Suppressor macrophage treated with lipopolysaccharide for 4 hours (primary cell): ENCODE results near the gene NPIPA1.
"Not testable (repeated sequence)": the region's sequence is repeated elsewhere in the genome, so short reads cannot be mapped to it uniquely, and the experiment has no call there.

Experiments
- DNase-seq: peaks from one replicate; pipeline ENCODE4 v3.0.0-alpha.2; 2020

NPIPA1 gene

DNA sequence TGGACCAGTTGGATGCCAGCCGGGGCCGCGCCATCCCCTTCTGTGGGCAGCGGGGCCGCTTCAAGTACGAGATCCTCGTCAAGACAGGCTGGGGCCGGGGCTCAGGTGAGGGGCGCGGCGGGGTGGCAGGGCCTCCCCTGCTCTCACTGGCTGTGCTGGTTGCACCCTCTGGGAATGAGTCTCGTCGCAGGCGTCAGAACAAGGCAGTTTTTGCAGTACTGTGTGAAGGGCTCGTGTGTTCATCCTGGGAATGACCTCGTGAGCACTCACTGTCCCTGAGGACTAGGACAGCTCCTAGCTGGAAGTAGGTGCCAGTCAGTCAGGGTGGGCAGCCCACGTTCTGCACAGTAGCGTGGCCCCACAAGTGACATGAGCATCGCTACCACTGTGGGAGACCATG lies 6.3 kb upstream of the NPIPA1 start:
- not testable (repeated sequence) for DNase-seq

DNA sequence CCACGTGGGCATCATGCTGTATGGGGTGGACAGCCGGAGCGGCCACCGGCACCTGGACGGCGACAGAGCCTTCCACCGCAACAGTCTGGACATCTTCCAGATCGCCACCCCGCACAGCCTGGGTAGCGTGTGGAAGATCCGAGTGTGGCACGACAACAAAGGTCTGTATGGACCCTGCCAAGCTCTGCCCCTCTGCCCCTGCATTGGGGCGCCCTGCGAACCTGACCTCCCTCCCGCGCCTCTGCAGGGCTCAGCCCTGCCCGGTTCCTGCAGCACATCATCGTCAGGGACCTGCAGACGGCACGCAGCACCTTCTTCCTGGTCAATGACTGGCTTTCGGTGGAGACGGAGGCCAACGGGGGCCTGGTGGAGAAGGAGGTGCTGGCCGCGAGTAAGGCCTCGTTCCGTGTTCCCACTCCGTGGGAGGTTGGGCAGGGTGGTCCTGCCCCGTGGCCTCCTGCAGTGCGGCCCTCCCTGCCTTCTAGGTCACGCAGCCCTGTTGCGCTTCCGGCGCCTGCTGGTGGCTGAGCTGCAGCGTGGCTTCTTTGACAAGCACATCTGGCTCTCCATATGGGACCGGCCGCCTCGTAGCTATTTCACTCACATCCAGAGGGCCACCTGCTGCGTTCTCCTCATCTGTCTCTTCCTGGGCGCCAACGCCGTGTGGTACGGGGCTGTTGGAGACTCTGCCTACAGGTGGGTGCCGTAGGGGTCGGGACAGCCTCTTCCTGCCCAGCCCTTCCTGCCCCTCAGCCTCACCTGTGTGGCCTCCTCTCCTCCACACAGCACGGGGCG lies 4.5 kb upstream of the NPIPA1 start:
- not testable (repeated sequence) for DNase-seq

DNA sequence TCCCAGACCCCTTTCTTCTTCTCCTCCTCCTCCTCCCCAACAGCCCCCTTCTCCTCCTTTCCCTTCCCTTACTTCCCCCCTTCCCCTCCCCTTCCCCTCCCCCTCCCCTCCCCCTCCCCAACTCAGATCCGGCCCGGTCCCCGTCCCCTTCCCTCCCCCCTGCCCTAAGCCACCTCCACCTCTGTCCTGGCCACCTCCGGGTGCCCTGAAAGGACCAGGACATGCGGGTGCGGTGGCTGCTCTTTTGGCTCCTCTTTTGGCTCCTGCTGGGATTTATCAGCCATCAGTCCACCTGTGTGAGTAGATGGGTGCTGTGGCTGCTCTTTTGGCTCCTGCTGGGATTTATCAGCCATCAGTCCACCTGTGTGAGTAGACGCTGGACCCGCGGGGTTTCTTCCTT lies 751 bp downstream of the NPIPA1 start:
- not testable (repeated sequence) for DNase-seq

DNA sequence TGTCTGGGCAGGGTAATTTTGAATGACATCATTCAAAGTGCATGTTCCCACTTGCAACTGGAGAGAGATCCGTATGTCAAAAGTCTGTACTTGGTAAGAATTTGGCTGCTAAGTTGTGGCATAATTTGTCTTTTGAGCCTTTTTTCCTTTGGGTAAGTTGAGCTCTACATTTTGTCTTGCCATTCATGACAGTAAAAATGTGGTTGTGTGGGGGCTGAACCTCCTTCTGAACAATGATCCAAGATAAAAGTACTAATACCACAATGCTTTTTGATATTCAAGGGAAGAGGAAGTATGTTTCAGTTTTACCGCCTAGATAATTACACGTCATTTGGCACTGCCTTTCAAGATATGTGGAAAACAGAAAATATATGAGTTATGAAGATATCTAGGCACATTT lies 5.4 kb downstream of the NPIPA1 start:
- DNase-seq: not testable (repeated sequence)

DNA sequence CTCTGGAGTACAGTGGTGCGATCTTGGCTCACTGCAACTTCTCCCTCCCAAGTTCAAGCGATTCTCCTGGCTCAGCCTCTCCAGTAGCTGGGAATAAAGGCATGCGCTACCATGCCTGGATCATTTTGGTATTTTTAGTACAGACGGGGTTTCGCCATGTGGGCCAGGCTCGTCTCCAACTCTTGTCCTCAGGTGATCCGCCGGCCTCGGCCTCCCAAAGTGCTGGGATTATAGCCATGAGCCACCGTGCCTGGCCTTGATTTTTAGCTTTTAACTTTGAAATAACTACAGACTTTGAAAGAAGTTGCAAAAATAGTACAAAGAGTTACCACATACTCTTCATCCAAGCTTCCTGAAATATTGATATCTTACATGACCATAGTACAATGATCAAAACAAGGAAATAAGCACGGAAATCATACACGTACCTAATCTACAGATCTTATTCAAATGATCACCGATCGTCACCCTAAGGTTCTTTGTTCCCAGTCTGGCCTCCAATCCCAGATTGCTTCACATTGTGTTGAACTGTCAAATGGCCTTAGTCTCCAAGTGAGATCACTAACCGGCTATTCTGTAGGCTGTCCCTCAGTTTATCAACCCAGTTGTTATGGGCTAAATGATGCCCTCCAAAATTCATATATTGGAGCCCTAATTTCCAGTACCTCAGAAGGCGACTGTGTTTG lies 18.4 kb downstream of the NPIPA1 start:
- DNase-seq: no peak

DNA sequence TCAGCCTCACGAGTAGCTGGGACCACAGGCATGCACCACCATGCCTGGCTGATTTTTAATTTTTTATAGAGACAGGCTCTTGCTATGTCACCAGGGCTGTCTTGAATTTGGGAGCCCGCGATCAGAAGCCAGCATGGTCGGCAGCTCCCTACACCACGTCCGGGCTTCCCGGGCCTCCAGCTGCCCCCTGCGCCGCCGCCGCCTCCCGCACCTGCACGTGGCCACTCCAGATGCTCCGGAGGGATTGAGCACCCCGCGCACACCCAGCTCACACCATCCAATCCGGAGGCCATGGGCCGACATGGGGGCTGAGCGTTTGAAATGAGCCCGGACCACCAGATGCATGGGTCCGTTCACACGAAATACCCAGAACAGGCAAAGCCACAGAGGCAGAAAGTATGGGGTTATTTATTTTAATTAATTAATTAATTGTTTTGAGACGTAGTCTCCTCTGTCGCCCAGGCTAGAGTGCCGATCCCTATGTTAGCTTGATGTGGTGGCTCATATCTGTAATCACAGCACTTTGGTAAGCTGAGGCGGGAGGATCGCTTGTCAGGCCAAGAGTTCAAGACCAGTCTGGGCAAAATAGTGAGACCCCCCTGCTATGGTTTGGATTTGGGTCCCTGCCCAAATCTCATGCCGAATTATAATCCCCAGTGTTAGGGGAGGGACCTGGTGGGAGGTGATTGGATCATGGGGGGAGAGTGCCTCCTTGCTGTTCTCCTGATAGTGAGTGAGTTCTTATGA lies 20.5 kb downstream of the NPIPA1 start:
- DNase-seq: no peak

DNA sequence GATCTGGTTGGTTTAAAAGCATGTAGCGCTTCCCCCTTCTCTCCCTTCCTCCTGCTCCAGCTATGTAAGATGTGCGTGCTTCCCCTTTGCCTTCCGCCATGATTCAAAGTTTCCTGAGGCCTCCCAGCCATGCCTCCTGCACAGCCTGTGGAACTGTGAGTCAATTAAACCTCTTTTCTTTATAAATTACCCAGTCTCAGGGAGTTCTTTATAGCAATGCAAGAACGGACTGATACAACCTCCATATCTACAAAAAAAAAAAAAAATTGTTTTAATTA lies 21.0 kb downstream of the NPIPA1 start:
- no peak for DNase-seq

DNA sequence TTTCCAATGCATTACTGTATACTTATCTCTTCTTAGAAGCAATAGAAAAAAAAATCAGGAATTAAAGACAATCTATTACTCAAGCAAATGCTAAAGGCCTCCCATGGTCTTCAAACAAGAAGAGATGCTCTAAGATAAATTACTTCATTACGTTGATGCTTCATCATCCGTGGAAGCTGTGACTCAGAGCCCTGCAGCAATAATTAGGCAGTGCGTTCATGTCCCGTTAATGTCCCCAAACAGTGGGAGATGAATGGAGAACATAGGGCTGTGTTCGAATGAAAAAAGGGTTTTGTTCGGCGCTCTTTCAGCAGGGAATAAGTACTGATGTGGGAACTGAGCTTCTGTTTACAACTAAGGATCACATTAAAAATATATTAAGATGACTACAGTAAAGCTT lies 21.7 kb downstream of the NPIPA1 start:
- no peak for DNase-seq

DNA sequence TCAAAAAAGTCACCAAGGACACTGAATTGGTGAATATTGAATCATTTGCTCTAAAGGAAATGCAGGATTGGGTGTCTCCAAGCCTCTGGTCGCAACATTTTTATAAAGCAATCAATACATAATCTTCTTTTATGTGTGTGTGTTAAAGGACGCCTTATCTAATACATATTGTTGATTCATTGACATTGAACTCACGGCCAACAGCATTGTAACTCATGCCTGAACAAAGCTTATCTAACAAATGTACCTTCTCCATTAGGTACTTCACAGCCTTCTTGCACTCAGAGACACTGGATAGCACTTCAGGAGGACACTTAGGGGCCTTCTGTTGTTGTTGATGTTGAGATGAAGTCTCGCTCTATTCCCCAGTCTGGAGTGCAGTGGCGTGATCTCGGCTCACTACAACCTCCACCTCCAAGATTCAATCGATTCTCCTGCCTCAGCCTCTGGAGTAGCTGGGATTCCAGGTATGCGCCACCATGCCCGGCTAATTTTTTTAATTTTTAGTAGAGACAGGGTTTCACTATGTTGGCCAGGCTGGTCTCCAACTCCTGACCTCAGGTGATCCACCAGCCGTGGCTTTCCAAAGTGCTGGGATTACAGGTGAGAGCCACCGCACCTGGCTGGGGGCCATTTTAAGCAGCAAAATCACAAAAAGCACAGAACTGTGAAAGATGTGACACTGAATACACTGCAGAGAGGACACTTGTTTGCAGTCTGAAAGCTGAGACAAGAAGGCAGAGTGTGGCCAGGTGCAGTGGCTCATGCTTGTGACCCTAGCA lies 24.4 kb downstream of the NPIPA1 start:
- no peak for DNase-seq

DNA sequence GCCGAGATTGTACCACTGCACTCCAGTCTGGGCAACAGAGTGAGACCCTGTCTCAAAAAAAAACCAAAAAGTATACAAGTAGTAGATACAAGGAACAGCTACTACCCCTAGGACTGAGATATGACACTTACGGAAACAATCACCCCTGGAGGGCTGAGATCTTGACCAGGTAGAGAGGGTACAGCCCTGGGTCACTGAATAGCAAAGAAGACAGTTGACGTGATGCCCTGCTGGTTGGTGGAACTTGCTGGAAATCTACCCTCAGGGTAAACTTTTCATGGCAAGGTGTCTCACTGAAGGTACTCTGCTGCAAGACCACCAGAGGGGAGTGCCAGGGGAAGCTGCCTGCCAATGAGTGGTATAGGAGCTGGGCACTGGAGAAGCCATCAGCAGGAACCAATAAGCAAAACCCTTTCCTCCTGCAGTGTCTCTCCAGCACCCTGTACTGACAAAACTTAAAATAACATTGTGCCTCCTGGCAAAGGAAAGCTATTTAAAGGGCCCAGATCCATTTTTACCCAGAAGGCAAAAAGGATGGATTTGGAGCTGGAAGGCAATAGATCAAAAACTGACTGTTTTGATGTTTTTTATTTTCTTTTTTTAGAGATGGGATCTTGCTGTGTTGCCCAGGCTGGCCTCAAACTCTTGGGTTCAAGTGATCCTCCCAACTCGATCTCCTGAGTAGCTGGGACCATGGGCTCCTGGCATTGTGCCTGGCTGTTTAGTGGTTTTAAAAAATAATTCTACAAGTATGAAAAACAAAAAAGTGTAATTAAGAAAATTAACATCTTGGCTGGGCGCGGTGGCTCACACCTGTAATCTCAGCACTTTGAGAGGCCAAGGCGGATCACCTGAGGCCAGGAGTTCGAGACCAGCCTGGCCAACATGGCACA lies 26.3 kb downstream of the NPIPA1 start:
- no peak for DNase-seq

DNA sequence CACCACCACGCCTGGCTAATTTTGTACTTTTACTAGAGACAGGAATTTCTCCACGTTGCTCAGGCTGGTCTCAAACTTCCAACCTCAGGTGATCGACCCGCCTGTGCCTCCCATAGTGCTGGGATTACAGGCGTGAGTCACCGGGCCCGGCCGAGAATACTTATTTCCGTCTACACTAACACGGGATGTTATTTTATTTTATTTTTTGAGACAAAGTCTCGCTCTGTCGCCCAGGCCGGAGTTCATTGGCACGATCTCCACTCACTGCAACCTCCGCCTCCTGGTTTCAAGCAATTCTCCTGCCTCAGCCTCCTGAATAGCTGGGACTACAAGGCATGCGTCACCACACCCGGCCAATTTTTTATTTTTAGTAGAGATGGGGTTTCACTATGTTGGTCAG lies 28.1 kb downstream of the NPIPA1 start:
- no peak for DNase-seq

DNA sequence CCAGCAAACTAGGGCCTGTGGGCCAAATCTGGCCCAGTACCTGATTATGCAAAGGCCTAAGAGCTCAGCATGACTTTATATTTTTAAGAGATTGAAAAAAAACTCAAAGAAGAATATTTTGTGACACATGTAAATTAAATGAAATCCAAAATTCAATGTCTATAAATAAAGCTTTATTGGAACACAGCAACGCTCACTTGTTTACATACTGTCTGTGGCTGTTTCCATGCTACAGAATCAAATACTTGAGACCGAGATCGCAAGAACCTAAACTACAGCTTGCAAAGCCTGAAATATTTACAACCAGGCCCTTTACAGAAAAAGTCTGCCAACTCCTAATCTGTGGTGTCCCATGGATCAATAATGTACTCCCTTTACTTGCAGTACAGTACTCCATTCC lies 32.6 kb downstream of the NPIPA1 start:
- not testable (repeated sequence) for DNase-seq

DNA sequence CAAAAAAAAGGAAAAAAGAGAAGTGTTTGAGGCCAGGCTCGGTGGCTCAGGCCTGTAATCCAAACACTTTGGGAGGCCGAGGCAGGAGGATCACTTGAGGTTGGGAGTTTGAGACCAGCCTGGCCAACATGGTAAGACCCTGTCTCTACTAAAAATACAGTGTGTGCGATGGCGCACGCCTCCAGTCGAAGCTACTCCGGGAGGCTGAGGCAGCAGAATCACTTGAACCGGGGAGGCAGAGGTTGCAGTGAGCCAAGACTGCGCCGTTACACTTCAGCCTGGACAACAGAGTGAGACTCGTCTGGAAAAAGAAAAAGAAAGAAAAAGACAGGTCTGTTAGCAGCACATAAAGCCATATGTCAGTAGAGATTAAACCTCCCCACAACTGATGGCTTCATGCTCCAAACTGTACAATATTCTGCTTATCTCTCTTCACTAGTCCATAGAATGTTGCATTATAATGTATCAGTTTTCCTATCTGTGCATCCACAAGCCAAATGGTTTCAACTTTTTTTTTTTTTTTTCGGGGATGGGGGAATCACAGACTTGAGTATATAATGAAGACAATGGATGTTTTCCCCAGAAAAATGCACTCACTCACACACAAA lies 34.5 kb downstream of the NPIPA1 start:
- not testable (repeated sequence) for DNase-seq

DNA sequence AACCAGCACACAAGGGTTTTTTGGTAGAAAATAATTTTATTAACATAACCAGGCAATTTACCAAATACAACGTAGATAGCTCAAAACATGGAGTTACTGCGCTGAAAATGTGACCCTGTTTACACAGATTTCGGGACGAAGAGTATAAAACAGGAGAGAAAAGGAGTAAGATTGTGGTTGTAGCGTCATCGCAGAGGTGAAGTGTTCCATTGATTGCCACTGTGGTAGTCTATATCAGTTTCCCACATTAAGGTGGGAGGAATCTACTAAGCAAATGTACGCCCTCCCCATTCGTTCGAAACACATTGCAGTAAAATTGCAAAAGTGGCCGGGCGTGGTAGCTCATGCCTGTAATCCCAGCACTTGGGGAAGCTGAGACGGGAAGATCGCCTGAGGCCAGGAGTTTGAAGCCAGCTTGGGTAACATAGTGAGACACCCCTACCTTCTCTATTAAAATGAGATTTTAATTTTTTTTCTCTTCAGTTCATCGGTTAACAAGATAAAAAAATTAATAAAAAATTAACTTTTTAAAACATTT lies 36.6 kb downstream of the NPIPA1 start:
- not testable (repeated sequence) for DNase-seq

DNA sequence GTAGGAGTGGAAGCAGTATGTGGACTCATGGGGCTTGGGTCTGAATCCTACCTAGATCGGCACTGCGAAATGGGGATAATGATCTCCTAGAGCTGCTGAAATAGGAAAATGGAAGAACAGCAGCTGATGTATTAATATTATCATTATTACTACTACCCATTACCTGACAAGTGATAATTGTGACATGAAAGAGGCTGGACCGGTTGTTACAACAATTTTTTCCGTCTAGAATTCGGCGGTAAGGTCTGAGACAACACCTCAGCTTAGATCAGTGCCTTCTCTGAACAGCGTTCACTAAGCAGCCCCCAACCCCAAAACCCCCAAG lies 37.0 kb downstream of the NPIPA1 start:
- not testable (repeated sequence) for DNase-seq

DNA sequence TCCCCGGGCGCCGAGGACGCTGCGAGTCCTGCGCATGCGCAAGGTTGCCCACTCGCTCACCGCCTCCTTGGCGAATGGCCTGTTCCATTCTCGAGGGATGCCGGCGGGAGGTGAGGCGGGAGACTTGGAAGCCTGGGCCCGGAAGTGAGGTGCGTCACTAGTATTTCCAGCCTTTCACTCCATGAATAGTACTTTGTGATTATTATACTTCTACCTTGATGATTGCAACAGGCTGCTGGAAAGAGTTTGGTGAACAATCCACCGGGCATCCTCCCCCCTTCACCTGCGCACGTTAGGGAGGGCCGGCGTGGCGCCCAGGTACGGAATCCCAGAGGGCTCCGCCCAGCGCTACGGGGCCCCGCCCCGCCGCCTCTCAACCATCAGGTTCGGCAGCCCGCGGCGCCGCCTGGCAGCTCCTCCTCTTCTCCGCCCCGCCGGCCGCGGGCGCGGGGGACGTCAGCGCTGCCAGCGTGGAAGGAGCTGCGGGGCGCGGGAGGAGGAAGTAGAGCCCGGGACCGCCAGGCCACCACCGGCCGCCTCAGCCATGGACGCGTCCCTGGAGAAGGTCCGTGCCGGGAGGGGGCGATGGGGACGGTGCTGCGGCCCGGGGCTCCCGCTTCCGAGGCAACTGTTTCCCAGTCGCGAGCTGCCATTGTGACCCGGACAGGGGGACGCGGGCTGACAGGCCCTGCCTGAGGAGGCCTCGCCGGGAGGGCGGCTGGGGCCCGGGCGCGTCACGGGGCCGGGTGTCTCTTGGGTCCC lies 37.6 kb downstream of the NPIPA1 start, which contains the start of gene PDXDC1:
TSS of gene PDXDC1 (plus strand) at position 371 of the 762 bp plus-strand sequence. CDS start at position 545, 174 bp downstream.
- DNase-seq: peak; percentile 96

DNA sequence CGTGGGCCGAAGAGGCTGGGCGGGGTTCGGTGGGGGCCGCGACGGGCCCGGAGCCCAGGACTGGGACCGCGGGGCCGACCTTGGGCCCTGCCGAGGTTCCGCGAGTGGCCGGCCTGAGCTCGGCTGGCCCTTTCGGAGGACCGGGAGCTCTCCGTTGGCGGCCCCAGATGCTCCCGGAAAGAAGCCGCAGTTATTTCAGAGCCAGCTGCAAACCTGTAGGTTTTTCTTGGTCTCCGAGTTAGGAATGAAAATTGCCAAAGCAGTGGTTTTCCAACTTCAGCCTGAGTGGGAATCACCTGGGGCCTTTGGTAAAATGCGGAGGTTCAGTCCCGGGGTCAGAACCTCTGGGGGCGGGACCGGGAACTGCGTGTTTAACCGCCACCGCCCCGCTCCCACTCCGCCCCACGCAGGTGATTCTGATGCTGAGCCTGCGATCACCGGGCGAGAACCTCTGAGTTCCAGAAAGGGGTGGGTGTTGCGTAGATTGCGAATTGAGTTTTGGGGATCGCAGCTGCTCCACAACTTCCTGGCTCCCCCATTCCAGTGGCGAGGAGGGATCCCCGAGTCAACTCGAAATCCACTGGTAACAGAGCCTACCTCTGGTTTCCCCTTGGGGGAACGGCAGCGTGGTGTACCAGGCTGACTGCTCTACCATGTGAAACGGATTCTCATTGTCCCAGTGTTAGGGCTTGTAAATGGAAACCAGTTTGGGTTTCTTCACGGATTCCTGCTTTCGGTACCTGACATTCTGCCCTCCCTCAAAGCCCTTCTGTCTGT lies 38.4 kb downstream of the NPIPA1 start:
- DNase-seq: peak; percentile 19

DNA sequence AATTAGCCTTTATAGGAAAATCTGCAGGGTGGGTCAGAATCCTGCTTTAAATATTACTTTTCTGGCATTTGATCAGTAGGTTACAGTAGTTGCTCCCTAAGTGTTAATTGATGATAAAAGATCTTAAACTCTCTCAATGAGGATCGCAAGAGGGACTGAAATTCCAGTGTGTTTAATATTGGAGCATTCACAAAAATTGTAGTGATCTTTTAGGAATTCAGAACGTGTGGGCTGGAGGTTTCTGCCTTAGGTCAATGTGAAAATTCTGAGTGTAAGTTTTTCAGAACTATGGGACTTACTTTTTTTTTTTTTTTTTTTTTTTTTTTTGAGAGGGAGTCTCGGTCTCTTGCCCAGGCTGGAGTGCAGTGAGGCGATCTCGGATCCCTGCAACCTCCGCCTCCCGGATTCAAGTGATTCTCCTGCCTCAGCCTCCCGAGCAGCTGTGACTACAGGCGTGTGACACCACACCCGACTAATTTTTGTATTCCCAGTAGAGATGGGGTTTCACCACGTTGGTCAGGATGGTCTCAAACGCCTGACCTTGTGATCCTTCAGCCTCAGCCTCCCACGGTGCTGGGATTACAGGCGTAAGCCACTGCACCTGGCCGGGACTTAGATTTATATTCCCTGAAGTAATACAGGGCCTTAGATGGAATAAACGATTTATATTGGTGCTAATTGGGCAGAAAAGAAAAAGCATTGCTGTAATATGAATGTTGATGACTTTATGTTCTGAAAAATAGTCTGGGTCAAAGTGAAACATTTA lies 39.9 kb downstream of the NPIPA1 start:
- DNase-seq: not testable (repeated sequence)

DNA sequence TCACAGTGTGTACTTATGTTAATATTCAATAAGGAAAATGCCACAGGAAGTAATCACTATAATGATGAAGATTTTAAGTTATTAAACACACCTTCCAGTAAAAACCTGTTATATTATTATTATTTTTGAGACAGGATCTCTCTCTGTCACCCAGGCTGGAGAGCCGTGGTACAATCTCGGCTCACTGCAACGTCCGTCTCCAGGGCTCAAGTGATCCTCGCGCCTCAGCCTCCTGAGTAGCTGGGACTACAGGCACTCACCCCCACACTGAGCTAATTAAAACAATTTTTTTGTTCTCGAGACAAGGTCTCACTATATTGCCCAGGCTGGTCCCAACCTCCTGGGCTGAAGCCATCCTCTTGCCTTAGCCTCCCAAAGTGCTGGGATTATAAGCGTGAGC lies 41.0 kb downstream of the NPIPA1 start:
- not testable (repeated sequence) for DNase-seq
